Vagina (tissue), 2 donors: ENCODE measurements around the gene ARSJ. TPM values are rescaled to one million over a fixed set of nuclear protein-coding genes. Genes with fewer than 3 reads are reported as not detected.

Experiments
- DNase-seq, 2 donors: peaks; one replicate each; pipeline ENCODE4 v3.0.0-alpha.2; 2017; ENCODE audit errors: extremely low spot score in 2 of 2
- H3K27ac ChIP-seq: fragments of 200-600 bp; sonication (generic); one replicate; pipeline ENCODE4 v1.5.1; 2019
- H3K27me3 ChIP-seq: fragments of 200-600 bp; sonication (generic); one replicate; pipeline ENCODE4 v1.5.1; 2019
- H3K36me3 ChIP-seq, 2 donors: fragments of 200-600 bp; sonication (generic); one replicate each; pipeline ENCODE4 v1.5.1; 2017 to 2019
- H3K4me1 ChIP-seq: fragments of 200-600 bp; sonication (generic); one replicate; pipeline ENCODE4 v1.5.1; 2019
- H3K4me3 ChIP-seq, 2 donors: fragments of 200-600 bp; sonication (generic); 1 replicate in 1 of 2; 2 replicates in 1 of 2; pipeline ENCODE4 v1.5.1; 2016 to 2019
- H3K9me3 ChIP-seq: fragments of 200-600 bp; sonication (generic); one replicate; pipeline ENCODE4 v1.5.1; 2019
- CTCF ChIP-seq, 3 experiments: fragments of 450-650 bp in 2 of 3; fragments of 200-600 bp in 1 of 3; sonication (generic) in 1 of 3; IDR thresholded peaks; one replicate each; pipeline ENCODE4 v1.5.1; 2017 to 2019; ENCODE audit warnings: antibody characterized with exemption in 3 of 3, mild to moderate bottlenecking in 2 of 3, moderate library complexity in 2 of 3
- POLR2A ChIP-seq, 2 donors: fragments of 450-650 bp; IDR thresholded peaks; one replicate each; pipeline ENCODE4 v1.6.1; 2017; ENCODE audit warnings: antibody characterized with exemption in 2 of 2, mild to moderate bottlenecking in 2 of 2, moderate library complexity in 2 of 2
- POLR2AphosphoS5 ChIP-seq, 2 donors: sonication (generic); formaldehyde crosslinking; IDR thresholded peaks; one replicate each; pipeline ENCODE4 v1.9.0; 2017; ENCODE audit warnings: antibody characterized with exemption in 2 of 2, mild to moderate bottlenecking in 2 of 2, low read depth in 1 of 2; ENCODE audit not compliant: insufficient read depth in 1 of 2
- intact Hi-C: fragments of 100-400 bp; cut with DNase I; formaldehyde crosslinking; loops from one replicate; pipeline ENCODE4 v1.15.1; 2023
- total RNA-seq: library from RNA; depleted of rRNA; stranded (reverse); fragments of >200 nt; gene quantifications from one replicate; pipeline ENCODE4 v1.2.3, GENCODE V29; 2016

ARSJ gene
- total RNA-seq, 1 donor from 2014 or later: 5.4 TPM

DNA sequence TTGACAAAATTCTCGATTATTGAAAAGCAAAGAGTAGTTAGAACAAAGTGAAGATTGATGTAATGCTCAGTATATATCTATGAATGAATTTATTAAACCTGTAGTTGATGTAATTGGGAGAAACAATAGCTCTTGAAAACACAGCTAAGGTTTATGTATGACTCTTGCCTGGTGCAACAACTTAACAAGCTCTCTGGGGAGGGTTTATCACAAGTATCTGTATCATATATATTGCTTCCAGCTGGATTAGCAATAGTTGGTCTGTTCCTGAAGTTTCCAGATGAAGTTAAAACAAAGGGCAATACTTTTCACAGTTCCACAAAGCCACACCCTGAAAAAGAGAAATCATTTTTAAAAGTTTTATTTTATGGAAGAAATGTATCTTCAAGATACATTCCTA lies 91.4 kb downstream of the ARSJ start:
- intact Hi-C loops: no loop called here
- H3K4me1 ChIP-seq: no peaks in the 10 kb centered on the region
- TF ChIP-seq POLR2A (IDR thresholded peaks at IDR 0.05) (no peak), CTCF (IDR thresholded peaks at IDR 0.05) (no peak), POLR2AphosphoS5 (IDR thresholded peaks at IDR 0.05; ENCODE audit: insufficient read depth in 1 of 2, low read depth in 1 of 2) (no peak)
- H3K9me3 ChIP-seq: no peaks in the 10 kb centered on the region
- H3K27ac ChIP-seq: no peak overlapping the region
- DNase-seq: no peak
- no peaks in the 10 kb centered on the region for H3K27me3 ChIP-seq
- no peaks in the 10 kb centered on the region for H3K36me3 ChIP-seq
- no peak overlapping the region for H3K4me3 ChIP-seq

- Histone ChIP-seq H3K4me1 (no peaks in the 10 kb centered on the region), H3K36me3 (no peaks in the 10 kb centered on the region), H3K4me3 (no peak overlapping the region), H3K27ac (no peak overlapping the region), H3K27me3 (no peaks in the 10 kb centered on the region), H3K9me3 (no peaks in the 10 kb centered on the region)
- TF ChIP-seq POLR2AphosphoS5 (IDR thresholded peaks at IDR 0.05; ENCODE audit: insufficient read depth in 1 of 2, low read depth in 1 of 2): no peak
- TF ChIP-seq POLR2A (IDR thresholded peaks at IDR 0.05): no peak
- no peak for TF ChIP-seq CTCF (IDR thresholded peaks at IDR 0.05)
- DNase-seq: no peak
- intact Hi-C loops: no loop called here
Measured at GRCh38 chr4:113885291-113885690, 94.2 kb downstream of the ARSJ start.

DNA sequence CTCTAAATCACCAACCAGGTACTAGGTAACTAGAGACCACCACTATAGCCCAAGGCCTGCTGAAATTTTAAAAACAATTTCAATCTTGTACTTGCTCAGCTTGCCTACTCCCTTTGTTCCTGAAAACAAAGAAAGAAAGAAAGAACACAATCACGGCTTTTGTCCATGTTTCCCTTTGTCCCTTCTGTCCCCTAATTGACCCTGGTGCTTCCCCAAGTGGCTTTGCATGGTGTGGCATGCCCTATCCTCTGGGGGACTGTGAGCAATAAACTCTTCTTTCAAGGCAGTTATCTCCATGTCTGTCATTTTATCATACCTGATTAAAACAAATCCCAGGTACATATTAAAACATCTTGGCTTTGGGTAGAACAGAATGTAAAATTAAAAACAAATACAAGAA lies 94.8 kb downstream of the ARSJ start:
- TF ChIP-seq CTCF (IDR thresholded peaks at IDR 0.05) (no peak), POLR2A (IDR thresholded peaks at IDR 0.05) (no peak), POLR2AphosphoS5 (IDR thresholded peaks at IDR 0.05; ENCODE audit: insufficient read depth in 1 of 2, low read depth in 1 of 2) (no peak)
- DNase-seq: no peak
- no peaks in the 10 kb centered on the region for H3K9me3 ChIP-seq
- H3K4me3 ChIP-seq: no peak overlapping the region
- no peaks in the 10 kb centered on the region for H3K27me3 ChIP-seq
- no peaks in the 10 kb centered on the region for H3K36me3 ChIP-seq
- H3K4me1 ChIP-seq: no peaks in the 10 kb centered on the region
- H3K27ac ChIP-seq: no peak overlapping the region
- intact Hi-C loops: no loop called here

GRCh38 chr4:113882668-113883067 lies 96.8 kb downstream of the ARSJ start:
- Histone ChIP-seq H3K9me3 (no peaks in the 10 kb centered on the region), H3K27me3 (no peaks in the 10 kb centered on the region), H3K4me3 (no peak overlapping the region), H3K27ac (no peak overlapping the region), H3K36me3 (no peaks in the 10 kb centered on the region), H3K4me1 (no peaks in the 10 kb centered on the region)
- intact Hi-C loops: no loop called here
- no peak for DNase-seq
- TF ChIP-seq POLR2A (IDR thresholded peaks at IDR 0.05) (no peak), POLR2AphosphoS5 (IDR thresholded peaks at IDR 0.05; ENCODE audit: insufficient read depth in 1 of 2, low read depth in 1 of 2) (no peak), CTCF (IDR thresholded peaks at IDR 0.05) (no peak)

DNA sequence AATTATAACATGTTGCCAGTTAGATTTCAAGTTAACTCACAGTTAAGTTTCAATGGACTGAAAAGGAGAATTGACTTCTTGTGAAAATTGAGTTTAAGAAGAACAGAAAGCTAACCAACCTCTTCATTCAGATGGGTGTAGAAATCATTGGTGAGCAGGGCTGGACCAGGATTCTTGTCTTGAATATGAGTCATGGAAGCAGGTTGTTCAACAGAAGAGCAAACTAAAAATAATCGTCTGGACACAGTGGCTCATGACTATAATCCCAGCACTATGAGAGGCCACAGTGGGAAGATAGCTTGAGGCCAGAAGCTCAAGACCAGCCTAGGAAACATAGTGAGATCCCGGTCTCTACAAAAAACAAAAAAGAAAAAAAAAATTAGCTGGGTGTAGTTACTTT lies 98.2 kb downstream of the ARSJ start:
- TF ChIP-seq POLR2A (IDR thresholded peaks at IDR 0.05) (no peak), POLR2AphosphoS5 (IDR thresholded peaks at IDR 0.05; ENCODE audit: insufficient read depth in 1 of 2, low read depth in 1 of 2) (no peak), CTCF (IDR thresholded peaks at IDR 0.05) (no peak)
- H3K9me3 ChIP-seq: no peaks in the 10 kb centered on the region
- H3K27ac ChIP-seq: no peak overlapping the region
- H3K36me3 ChIP-seq: no peaks in the 10 kb centered on the region
- intact Hi-C loops: no loop called here
- H3K27me3 ChIP-seq: no peaks in the 10 kb centered on the region
- H3K4me1 ChIP-seq: no peaks in the 10 kb centered on the region
- no peak for DNase-seq
- no peak overlapping the region for H3K4me3 ChIP-seq
